GM23338 (cell line): ENCODE data around the gene CCDC12.

ENCODE experiments used
- CREB1 ChIP-seq: fragments of 250-450 bp; sonication (Bioruptor Pico); IDR thresholded peaks from 2 replicates; pipeline ENCODE4 v1.5.0; 2020; ENCODE audit warnings: low read depth, mild to moderate bottlenecking, moderate library complexity
- EZH2 ChIP-seq: fragments of 200-600 bp; sonication (generic); IDR thresholded peaks from one replicate; pipeline ENCODE4 v1.8.0; 2017; ENCODE audit warnings: antibody characterized with exemption, mild to moderate bottlenecking, low read depth; ENCODE audit not compliant: unreplicated experiment
- JUNB ChIP-seq: IDR thresholded peaks from one replicate; pipeline ENCODE4 v1.6.1; 2016; ENCODE audit warnings: antibody characterized with exemption; ENCODE audit not compliant: unreplicated experiment
- NANOG ChIP-seq: IDR thresholded peaks from 2 replicates; pipeline ENCODE4 v1.6.1; 2016; ENCODE audit warnings: antibody characterized with exemption, borderline replicate concordance
- POLR2AphosphoS5 ChIP-seq: IDR thresholded peaks from 2 replicates; pipeline ENCODE4 v1.6.1; 2016; ENCODE audit warnings: antibody characterized with exemption, low read depth
- TF ChIP-seq, protein P1 (sequence below), 2 experiments: fragments of 200-600 bp in 1 of 2; sonication (generic) in 1 of 2; conservative IDR thresholded peaks; 2 replicates each; pipeline versions ENCODE4 v1.5.1 to v1.6.1; 2016 to 2017; ENCODE audit warnings: antibody characterized with exemption in 2 of 2, low read depth in 2 of 2, mild to moderate bottlenecking in 2 of 2, moderate library complexity in 1 of 2
- TF ChIP-seq, protein P2 (sequence below): IDR thresholded peaks from one replicate; pipeline ENCODE4 v1.6.1; 2018; ENCODE audit warnings: antibody characterized with exemption; ENCODE audit not compliant: unreplicated experiment

DNA sequence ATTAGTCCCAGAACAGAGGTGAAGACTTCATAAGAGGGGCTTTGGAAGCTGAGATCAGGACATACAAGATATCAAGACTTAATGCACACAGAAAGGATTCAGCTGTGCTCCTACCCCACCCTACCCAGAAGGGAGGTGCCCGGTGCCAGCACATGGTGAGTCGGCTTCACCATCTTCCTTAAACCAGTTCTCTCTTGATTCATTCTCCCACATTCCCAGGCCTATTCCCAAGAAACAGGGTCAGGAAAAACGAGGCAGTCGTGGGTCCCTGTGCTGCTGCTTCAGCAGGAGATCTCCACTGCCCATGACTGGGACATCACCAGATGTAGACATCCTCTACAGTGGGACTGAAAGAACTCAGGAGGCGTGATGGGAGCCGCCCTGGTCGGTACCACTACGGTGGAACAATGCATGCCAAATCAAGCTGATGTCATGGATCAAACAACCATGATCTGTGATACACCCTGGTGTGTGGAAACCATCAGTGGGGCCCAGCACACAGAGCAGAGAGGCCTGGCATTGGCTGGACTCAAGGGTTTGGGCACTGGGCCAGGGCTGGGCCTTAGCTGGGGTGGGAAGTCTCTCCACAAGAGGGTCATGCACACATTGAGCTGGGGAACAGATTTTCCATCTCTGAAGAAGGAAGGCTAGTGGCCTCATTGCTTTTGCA, 41.9 kb downstream of the CCDC12 start:
- TF ChIP-seq, protein P1, sequence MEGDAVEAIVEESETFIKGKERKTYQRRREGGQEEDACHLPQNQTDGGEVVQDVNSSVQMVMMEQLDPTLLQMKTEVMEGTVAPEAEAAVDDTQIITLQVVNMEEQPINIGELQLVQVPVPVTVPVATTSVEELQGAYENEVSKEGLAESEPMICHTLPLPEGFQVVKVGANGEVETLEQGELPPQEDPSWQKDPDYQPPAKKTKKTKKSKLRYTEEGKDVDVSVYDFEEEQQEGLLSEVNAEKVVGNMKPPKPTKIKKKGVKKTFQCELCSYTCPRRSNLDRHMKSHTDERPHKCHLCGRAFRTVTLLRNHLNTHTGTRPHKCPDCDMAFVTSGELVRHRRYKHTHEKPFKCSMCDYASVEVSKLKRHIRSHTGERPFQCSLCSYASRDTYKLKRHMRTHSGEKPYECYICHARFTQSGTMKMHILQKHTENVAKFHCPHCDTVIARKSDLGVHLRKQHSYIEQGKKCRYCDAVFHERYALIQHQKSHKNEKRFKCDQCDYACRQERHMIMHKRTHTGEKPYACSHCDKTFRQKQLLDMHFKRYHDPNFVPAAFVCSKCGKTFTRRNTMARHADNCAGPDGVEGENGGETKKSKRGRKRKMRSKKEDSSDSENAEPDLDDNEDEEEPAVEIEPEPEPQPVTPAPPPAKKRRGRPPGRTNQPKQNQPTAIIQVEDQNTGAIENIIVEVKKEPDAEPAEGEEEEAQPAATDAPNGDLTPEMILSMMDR (conservative IDR thresholded peaks at IDR 0.05; ENCODE audit: low read depth in 2 of 2): no peak
- TF ChIP-seq, protein P2, sequence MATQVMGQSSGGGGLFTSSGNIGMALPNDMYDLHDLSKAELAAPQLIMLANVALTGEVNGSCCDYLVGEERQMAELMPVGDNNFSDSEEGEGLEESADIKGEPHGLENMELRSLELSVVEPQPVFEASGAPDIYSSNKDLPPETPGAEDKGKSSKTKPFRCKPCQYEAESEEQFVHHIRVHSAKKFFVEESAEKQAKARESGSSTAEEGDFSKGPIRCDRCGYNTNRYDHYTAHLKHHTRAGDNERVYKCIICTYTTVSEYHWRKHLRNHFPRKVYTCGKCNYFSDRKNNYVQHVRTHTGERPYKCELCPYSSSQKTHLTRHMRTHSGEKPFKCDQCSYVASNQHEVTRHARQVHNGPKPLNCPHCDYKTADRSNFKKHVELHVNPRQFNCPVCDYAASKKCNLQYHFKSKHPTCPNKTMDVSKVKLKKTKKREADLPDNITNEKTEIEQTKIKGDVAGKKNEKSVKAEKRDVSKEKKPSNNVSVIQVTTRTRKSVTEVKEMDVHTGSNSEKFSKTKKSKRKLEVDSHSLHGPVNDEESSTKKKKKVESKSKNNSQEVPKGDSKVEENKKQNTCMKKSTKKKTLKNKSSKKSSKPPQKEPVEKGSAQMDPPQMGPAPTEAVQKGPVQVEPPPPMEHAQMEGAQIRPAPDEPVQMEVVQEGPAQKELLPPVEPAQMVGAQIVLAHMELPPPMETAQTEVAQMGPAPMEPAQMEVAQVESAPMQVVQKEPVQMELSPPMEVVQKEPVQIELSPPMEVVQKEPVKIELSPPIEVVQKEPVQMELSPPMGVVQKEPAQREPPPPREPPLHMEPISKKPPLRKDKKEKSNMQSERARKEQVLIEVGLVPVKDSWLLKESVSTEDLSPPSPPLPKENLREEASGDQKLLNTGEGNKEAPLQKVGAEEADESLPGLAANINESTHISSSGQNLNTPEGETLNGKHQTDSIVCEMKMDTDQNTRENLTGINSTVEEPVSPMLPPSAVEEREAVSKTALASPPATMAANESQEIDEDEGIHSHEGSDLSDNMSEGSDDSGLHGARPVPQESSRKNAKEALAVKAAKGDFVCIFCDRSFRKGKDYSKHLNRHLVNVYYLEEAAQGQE: no peak
- no peak for TF ChIP-seq EZH2
- TF ChIP-seq JUNB: no peak
- no peak for TF ChIP-seq POLR2AphosphoS5
- no peak for TF ChIP-seq NANOG
- no peak for TF ChIP-seq CREB1
